Astrocyte (in vitro differentiated cells and primary cell): Measurements from ENCODE around the gene TENT4A.

ENCODE experiments used
- CTCF ChIP-seq: IDR thresholded peaks from 2 replicates; pipeline ENCODE4 v1.5.1; 2011; ENCODE audit warnings: low read depth, mild to moderate bottlenecking, inconsistent platforms, low read length, moderate library complexity; ENCODE audit not compliant: insufficient read depth
- EZH2 ChIP-seq: IDR thresholded peaks from 2 replicates; pipeline ENCODE4 v1.6.1; 2012; ENCODE audit warnings: mild to moderate bottlenecking, low read length, inconsistent platforms; ENCODE audit not compliant: insufficient read depth

- no peak for TF ChIP-seq CTCF
- TF ChIP-seq EZH2: no peak
Measured at GRCh38 chr5:6718718-6719117, 5.5 kb downstream of the TENT4A start.
